COLO829 (cell line): ENCODE measurements around the gene CHTF8.
A peak's percentile ranks its signal among the peaks of the same experiment; 100 is the strongest.
"Not testable (repeated sequence)": the region's sequence is repeated elsewhere in the genome, so short reads cannot be mapped to it uniquely, and the experiment has no call there.

Experiments used
- DNase-seq: peaks from one replicate; pipeline ENCODE4 v3.0.0; 2012; ENCODE audit warnings: low spot score

Gene CHTF8

DNA sequence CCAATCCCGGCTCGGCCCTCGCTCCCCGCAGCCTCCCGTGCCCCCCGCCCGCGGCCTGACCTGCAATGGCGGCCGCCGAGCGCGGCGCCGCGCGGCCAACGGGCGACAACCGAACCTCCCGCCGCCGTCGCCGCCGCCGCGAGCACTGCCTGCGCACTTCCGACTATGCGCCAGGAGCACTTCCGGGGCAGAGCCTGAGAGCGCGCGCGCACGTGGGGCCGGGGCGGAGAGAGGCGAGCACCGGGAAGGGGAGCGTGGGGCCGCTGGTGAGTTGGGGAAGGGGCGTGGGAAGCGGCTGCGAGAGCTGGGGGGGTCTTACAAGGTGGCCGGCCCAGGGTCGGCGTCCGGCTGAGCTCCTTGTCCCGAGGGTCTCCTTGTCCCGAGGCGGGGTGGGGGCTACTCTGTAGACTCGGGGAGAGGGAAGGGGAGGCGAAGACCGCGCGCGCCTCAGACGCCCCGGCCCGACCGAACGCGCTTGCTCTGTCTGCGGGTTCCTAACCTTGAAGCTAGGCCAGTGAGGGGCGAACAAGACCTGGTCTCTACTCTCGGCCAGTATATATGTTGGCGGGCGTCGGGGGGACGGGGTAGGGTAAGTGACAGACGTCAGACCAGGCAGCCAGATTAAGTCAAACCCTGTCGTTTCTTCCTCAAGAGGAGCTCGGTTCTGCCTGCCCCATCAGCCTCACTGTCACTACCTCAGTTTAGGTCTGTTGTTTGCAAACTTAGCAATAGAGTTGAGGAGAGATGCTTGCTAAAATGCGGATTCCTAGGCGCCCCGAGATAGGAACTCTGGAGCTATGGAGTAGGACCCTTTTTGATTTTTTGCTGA, at the start of gene CHTF8, which contains the start of gene UTP4:
CHTF8 (minus strand) TSS at position 165 of the 829 bp plus-strand sequence. CDS start 11,130 bp downstream, outside the sequence.
UTP4 (plus strand) TSS at position 226 of the 829 bp plus-strand sequence. CDS start 811 bp downstream, outside the sequence.
- DNase-seq, result peak; percentile 68

DNA sequence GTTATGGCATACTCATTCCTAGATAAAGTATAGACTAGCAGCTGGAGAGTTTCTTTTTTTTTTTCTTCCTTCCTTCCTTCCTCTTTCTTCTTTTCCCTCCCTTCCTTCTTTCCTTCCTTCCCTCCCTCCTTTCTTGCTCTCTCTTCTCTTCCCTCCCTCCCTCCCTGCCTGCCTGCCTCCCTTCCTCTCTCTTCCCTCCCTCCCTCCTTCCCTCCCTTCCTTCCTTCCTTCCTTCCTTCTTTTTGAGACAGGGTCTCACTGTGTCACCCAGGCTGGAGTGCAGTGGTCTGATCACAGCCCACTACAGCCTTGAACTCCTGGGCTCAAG, 47.6 kb upstream of the CHTF8 start:
- no peak for DNase-seq

DNA sequence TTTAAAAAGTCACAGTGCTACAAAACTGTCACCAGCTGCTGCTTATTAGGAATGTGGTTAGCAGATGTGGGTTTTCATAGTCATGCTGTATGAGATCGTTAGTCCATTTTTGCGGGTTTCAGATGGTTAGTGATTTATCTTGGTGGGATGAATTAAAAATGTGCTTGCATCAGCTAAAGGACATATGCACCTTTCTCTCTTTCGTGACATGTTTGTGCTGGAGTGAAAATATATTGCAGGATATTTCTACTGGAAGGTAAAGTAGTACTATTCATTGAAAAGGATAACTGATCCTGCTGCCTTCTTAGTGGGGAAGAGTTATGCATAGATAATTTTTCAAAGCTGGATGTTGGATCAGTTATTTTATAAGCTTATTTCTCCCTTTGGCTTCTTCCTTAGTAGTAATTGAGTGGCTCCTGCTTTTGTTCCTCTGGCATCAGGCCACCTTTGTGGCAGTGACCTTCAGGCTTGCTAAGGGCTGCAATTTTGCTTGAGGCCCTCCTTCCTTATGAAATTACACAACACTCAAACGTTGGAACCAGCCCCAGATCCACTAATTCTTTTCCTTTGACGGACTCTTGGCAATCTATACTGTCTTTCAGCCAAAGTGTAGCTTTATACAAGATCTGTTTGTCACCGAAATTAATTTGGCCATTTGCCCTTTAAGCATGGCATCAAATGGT, 47.1 kb upstream of the CHTF8 start:
- peak; percentile 48 for DNase-seq

GRCh38 chr16:69176033-69176800, 43.8 kb upstream of the CHTF8 start:
- no peak for DNase-seq

DNA sequence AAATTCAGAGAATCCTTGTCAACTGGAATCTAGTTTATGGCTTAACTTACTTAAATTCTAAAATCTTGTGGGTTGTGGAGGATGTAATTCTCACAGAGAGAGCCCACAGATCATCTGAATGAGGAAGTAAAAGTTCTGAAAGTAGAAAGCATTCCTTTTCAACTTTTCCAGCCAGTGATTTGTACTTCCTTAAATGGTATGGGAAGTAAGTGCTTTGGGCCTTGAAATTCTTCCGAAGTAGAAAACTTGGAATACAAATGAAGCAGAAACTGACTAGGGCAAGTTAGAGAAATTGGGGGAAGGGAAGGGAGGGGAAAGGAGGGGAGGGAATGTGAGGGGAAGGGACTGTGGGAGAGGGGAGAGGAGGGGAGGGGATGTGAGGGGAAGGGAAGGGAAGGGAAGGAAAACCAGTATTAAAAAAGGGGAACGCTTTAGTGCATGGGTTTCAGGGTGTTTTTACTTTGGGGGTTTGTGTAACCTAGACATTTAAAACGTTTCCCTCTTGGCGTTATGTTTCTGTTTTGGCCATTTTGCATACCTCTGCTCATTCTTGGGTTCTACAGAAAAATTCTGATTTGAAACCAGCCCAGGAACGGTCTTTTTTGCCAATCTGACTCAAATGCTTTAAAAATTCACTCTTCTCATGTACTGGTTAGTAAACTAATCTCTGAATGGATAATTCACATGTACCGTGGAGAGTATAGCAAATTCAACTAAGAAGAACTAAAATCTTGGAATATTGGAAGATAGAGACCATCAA, 39.1 kb upstream of the CHTF8 start:
- DNase-seq, result no peak

DNA sequence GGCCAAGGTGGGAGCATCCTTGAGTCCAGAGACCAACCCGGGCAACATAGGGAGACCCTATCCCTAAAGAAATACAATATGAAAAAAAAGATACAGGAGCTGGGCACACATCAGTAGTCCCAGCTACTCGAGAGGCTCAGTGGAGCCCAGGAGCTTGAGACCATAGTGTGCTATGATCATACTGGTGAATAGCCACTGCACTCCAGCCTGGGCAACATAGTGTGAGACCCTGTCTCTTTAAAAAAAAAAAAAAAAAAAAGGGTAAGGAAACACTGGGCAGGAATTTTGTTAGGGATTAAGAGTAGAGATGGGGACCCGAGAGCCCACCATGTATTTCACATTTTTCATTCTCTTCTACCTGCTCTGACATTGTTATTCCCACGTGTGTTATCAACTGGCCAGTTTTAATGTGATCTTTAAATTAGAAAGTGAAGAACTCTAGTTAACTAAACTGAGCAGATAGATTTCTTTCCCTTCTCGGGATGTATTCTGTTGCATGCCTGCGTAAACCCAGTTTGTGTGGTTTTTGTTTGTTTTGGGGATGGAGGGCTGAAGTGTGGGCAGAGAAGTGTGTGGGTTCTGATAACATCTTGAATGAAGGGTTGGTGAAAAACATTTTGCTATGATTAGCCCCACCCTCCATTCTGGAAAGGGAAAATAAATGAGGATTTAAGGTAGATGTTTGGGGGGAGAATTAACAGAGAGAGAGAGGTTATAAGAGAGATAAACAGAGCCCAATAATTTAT, 37.4 kb upstream of the CHTF8 start:
- no peak for DNase-seq

- DNase-seq, result peak; percentile 3
These were observed 36.7 kb upstream of the CHTF8 start for GRCh38 chr16:69169051-69169450.

GRCh38 chr16:69166946-69167930, 34.9 kb upstream of the CHTF8 start:
- DNase-seq, result peak; percentile 30

DNA sequence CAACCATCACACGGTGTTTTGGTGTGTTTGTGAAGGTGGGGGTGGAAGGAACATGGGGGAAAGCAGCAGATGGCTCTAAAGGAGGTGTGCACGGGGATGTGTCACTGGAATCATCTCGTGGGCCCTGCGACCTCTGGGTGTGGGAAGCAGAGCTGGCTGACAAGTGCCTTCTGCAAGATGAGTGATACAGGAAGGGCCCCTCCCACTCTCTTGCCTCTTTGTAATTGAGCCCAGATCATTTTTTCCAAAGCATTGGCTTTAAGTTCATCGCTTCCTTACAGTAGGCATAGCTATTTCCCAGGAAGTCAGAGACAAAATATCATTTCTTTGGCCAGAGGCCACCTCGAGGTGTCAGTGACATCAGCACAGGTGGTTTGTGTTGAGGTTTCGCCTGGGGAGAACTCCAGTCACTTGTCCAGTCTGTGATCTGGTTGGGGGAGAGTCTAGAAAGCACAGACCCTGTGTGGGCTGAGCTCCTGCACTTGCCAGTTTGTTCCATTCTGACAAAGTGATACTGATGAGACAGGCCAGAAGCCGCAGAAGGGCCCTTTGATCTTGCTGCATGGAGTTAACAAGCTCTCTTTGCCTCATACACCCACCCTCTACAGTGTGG, 33.9 kb upstream of the CHTF8 start:
- peak; percentile 48 for DNase-seq

- DNase-seq, result no peak
These were observed 33.2 kb upstream of the CHTF8 start for GRCh38 chr16:69165584-69165983.

- no peak for DNase-seq
These were observed 27.8 kb upstream of the CHTF8 start for GRCh38 chr16:69160192-69160591.

DNA sequence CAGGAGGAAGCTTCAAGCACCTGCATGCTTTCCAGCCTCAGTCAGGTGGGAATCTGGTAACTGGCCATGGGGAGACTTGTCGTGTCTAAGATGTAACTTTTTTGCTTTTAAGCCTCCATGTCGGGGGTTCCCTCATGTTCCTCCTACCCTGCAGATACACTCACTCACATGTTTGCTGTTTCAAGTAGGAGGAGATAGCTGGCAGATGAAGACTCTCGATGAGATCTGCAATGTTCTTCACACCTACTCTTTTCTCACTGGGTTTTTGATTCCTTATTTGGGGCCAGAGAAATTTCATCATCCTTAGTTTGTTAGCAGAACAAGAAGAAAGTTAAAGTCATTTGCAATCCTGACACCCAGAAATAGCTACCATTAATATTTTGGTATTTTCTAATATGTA, 24.8 kb upstream of the CHTF8 start:
- DNase-seq, result no peak

- DNase-seq, result no peak
These were observed 17.9 kb upstream of the CHTF8 start for GRCh38 chr16:69150146-69150865.

- not testable (repeated sequence) for DNase-seq
These were observed 17.2 kb upstream of the CHTF8 start for GRCh38 chr16:69149621-69150020.

DNA sequence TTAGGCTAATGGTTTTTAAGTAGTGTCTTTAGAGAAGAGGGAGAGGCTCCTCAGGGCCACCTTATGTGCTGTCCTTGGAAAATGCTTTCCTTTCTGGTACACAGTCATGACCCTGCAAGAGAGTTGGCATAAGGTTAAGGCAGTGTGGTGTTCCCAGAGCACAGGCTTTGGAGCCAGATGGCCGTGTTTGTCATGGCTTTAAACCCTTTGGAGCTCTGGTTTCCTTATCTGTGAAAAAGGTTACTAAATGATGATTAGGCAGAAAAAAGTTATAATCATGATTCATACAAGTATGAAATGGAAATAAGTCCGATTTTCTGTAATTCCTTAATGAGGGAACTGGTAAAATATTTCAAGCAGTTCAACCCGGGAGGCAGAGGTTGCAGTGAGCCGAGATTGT, 13.3 kb upstream of the CHTF8 start:
- no peak for DNase-seq

- DNase-seq, result no peak
These were observed 10.7 kb upstream of the CHTF8 start for GRCh38 chr16:69143116-69143515.

- DNase-seq, result no peak
These were observed 9.5 kb upstream of the CHTF8 start for GRCh38 chr16:69141936-69142335.

DNA sequence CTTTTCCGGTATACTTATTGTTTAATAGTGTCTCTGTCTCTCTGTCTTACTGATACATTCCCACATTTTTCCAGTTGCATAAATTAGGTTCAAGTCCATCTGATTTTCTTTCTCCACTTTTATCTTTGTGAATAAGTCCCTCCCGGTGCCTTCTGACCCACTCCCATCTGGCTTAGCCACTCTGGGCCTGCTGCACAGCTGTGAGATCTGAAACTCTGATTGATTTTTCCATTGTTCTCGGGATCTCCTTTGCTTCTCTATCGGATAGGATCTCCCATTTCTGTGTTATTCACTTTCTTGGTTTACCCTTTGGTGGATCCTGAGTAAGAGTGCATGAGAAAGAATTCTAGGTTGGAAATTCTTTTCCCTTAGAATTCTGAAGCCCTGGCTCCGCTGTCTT, 8.6 kb upstream of the CHTF8 start:
- DNase-seq, result no peak

DNA sequence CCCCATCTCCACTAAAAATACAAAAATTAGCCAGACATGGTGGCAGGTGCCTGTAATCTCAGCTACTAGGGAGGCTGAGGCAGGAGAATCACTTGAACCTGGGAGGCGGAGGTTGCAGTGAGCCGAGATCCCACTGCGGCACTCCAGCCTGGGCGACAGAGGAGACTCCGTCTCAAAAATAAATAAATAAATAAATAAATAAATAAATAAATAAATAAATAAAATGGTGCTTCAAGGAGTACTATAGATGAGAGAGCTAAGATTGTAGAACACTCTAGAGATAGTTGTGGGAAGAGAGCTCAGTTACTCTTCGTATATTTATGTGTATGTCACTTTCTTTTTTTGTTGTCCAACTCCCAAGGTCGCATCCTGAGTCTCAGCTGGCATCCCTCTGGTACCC, 7.1 kb upstream of the CHTF8 start:
- DNase-seq, result not testable (repeated sequence)
